ENCODE results near the gene CNNM4.

DNA sequence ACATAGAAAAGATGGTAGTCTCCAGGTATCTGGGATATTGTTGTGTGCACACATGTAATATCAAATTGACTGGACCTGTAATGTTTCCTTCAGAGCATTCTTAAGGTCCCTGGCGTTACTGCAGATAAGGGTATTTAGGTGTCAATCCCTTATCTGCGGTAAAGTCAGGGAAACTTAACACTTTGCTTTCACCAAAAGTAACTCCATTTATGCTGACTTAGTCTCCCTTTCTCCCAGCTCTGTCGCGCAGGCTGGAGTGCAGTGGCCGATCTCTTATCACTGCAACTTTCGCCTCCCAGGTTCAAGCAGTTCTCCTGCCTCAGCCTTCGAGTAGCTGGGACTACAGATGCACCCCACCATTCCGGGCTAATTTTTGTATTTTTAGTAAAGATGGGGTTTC lies 57.2 kb downstream of the CNNM4 start:
- no peak for TF ChIP-seq POLR2A (IDR thresholded peaks at IDR 0.05; ENCODE audit: low read depth, low read length)
- no peak for TF ChIP-seq POLR2AphosphoS5 (IDR thresholded peaks at IDR 0.05; ENCODE audit: low read depth, low read length)

Measured in GM12891 (cell line).